Gastrocnemius medialis (tissue), 4 donors: Measurements from ENCODE around the gene TTC28.

Experiments used
- CTCF ChIP-seq, 5 experiments: fragments of 450-650 bp in 3 of 5; fragments of 200-600 bp in 2 of 5; sonication (generic) in 2 of 5; IDR thresholded peaks in 4 of 5; conservative IDR thresholded peaks in 1 of 5; 1 replicate in 4 of 5; 2 replicates in 1 of 5; pipeline ENCODE4 v1.5.1; 2016 to 2019; ENCODE audit warnings: antibody characterized with exemption in 5 of 5, mild to moderate bottlenecking in 3 of 5, moderate library complexity in 3 of 5
- POLR2A ChIP-seq, 2 donors: fragments of 450-650 bp; IDR thresholded peaks; one replicate each; pipeline ENCODE4 v1.6.1; 2017; ENCODE audit warnings: antibody characterized with exemption in 2 of 2, mild to moderate bottlenecking in 2 of 2, moderate library complexity in 2 of 2

- no peak for TF ChIP-seq CTCF (IDR thresholded peaks at IDR 0.05 in 4 of 5, conservative IDR thresholded peaks at IDR 0.05 in 1 of 5)
- no peak for TF ChIP-seq POLR2A (IDR thresholded peaks at IDR 0.05)
Measured at GRCh38 chr22:27970596-27971220, 708.9 kb downstream of the TTC28 start.
